SK-N-SH (cell line): ENCODE measurements around the gene ANKRD60. TPM values are rescaled to one million over a fixed set of nuclear protein-coding genes. Genes with fewer than 3 reads are reported as not detected.

Experiments
- CTCF ChIA-PET: fragments of 300-600, 350-600 bp; formaldehyde crosslinking; extraction: SDS; loops from one replicate; lab custom pipeline; 2021; lab: Yijun Ruan, JAX
- POLR2A ChIA-PET: fragments of 350-600 bp; sonication (Branson Sonifier 250); formaldehyde crosslinking; extraction: SDS; loops from one replicate; lab custom pipeline; 2020; ENCODE audit warnings: antibody characterized with exemption, inconsistent platforms; lab: Yijun Ruan, JAX
- DNase-seq: peaks from one replicate; pipeline ENCODE4 v3.0.0; 2012
- H2AFZ ChIP-seq: fragments of 200-600 bp; sonication (generic); 2 replicates; pipeline ENCODE4 v1.8.1; 2016; ENCODE audit warnings: antibody characterized with exemption, mild to moderate bottlenecking, low read depth
- H3F3A ChIP-seq: fragments of 200-600 bp; sonication (generic); replicated peaks from 2 replicates; pipeline ENCODE3; 2016; ENCODE audit warnings: antibody characterized with exemption, mild to moderate bottlenecking; ENCODE audit not compliant: insufficient read depth
- H3K27ac ChIP-seq, 2 experiments: fragments of 200-500 bp in 1 of 2; fragments of 200-600 bp in 1 of 2; sonication (Bioruptor generic) in 1 of 2; sonication (generic), shearing (Covaris generic) in 1 of 2; 2 replicates each; pipeline versions ENCODE4 v1.5.1 to v1.6.1; 2014 to 2016; ENCODE audit warnings: low read depth in 2 of 2, inconsistent platforms in 1 of 2, low read length in 1 of 2, mild to moderate bottlenecking in 1 of 2, mixed read lengths in 1 of 2
- H3K27me3 ChIP-seq: fragments of 200-600 bp; sonication (generic), shearing (Covaris generic); 2 replicates; pipeline ENCODE4 v1.6.1; 2016; ENCODE audit warnings: mixed run types; ENCODE audit not compliant: insufficient read depth
- H3K36me3 ChIP-seq, 2 experiments: fragments of 200-500 bp in 1 of 2; fragments of 200-600 bp in 1 of 2; sonication (Bioruptor generic) in 1 of 2; sonication (generic) in 1 of 2; replicated peaks in 1 of 2; 2 replicates each; pipeline versions ENCODE3 to v1.5.1; 2014 to 2016; ENCODE audit warnings: low read length in 1 of 2, mild to moderate bottlenecking in 1 of 2; ENCODE audit not compliant: insufficient read depth in 2 of 2, control insufficient read depth in 1 of 2
- H3K4me1 ChIP-seq, 2 experiments: fragments of 200-500 bp in 1 of 2; fragments of 200-600 bp in 1 of 2; sonication (Bioruptor generic) in 1 of 2; sonication (generic), shearing (Covaris generic) in 1 of 2; 2 replicates each; pipeline versions ENCODE4 v1.5.1 to v1.6.1; 2014 to 2016; ENCODE audit warnings: low read depth in 1 of 2, low read length in 1 of 2, mixed run types in 1 of 2; ENCODE audit not compliant: insufficient read depth in 2 of 2, control insufficient read depth in 1 of 2
- H3K4me2 ChIP-seq: fragments of 200-600 bp; sonication (generic), shearing (Covaris generic); 2 replicates; pipeline ENCODE4 v1.6.1; 2017; ENCODE audit warnings: mixed run types
- H3K4me3 ChIP-seq, 2 experiments: fragments of 200-500 bp in 1 of 2; fragments of 200-600 bp in 1 of 2; sonication (Bioruptor generic) in 1 of 2; sonication (generic), shearing (Covaris generic) in 1 of 2; 2 replicates each; pipeline versions ENCODE4 v1.5.1 to v1.8.1; 2014 to 2016; ENCODE audit warnings: low read depth in 2 of 2, inconsistent platforms in 1 of 2, low read length in 1 of 2, mild to moderate bottlenecking in 1 of 2, mixed read lengths in 1 of 2, moderate library complexity in 1 of 2
- H3K79me2 ChIP-seq: fragments of 200-600 bp; sonication (generic); 2 replicates; pipeline ENCODE4 v1.8.1; 2017; ENCODE audit warnings: mild to moderate bottlenecking; ENCODE audit not compliant: insufficient read depth
- H3K9ac ChIP-seq: fragments of 200-600 bp; sonication (generic); 2 replicates; pipeline ENCODE4 v1.6.1; 2017; ENCODE audit warnings: mixed run types
- H3K9me2 ChIP-seq: fragments of 200-600 bp; sonication (generic); 2 replicates; pipeline ENCODE4 v1.6.1; 2017; ENCODE audit warnings: mixed run types
- H3K9me3 ChIP-seq: fragments of 200-600 bp; sonication (generic); 2 replicates; pipeline ENCODE4 v1.6.1; 2017; ENCODE audit warnings: mixed run types, mild to moderate bottlenecking, moderate library complexity
- H4K20me1 ChIP-seq: fragments of 200-600 bp; sonication (generic); 2 replicates; pipeline ENCODE4 v1.6.1; 2017; ENCODE audit warnings: mild to moderate bottlenecking, mixed run types; ENCODE audit not compliant: insufficient read depth
- ELF1 ChIP-seq: IDR thresholded peaks from 2 replicates; pipeline ENCODE4 v1.4.0; 2012
- EP300 ChIP-seq, 2 experiments: IDR thresholded peaks; 2 replicates each; pipeline versions ENCODE4 v1.4.0 to v1.6.1; 2012; ENCODE audit warnings: borderline replicate concordance in 1 of 2, low read depth in 1 of 2, low read length in 1 of 2
- EZH2phosphoT487 ChIP-seq: fragments of 200-600 bp; sonication (generic); IDR thresholded peaks from 2 replicates; pipeline ENCODE4 v1.6.1; 2017; ENCODE audit warnings: low read depth, mixed run types, mild to moderate bottlenecking, antibody characterized with exemption, moderate library complexity, borderline replicate concordance
- FOXJ3 ChIP-seq: sonication (generic); formaldehyde crosslinking; IDR thresholded peaks from 2 replicates; pipeline ENCODE4 v1.5.1; 2020; ENCODE audit warnings: mild to moderate bottlenecking, missing genetic modification reagents
- FOXM1 ChIP-seq: IDR thresholded peaks from 2 replicates; pipeline ENCODE4 v1.4.0; 2012; ENCODE audit warnings: low read depth, mild to moderate bottlenecking
- JUND ChIP-seq: IDR thresholded peaks from 2 replicates; pipeline ENCODE4 v1.4.0; 2012
- NFIC ChIP-seq: IDR thresholded peaks from 2 replicates; pipeline ENCODE4 v1.4.0; 2012; ENCODE audit warnings: borderline replicate concordance
- NRF1 ChIP-seq: IDR thresholded peaks from 2 replicates; pipeline ENCODE4 v1.6.1; 2012; ENCODE audit warnings: low read depth, mild to moderate bottlenecking, low read length
- POLR2AphosphoS5 ChIP-seq: IDR thresholded peaks from 2 replicates; pipeline ENCODE4 v1.6.1; 2012; ENCODE audit warnings: low read depth, low read length
- RCOR1 ChIP-seq: fragments of 150-350 bp; IDR thresholded peaks from 2 replicates; pipeline ENCODE4 v1.6.1; 2017; ENCODE audit warnings: antibody characterized with exemption, low read length
- RFX5 ChIP-seq: IDR thresholded peaks from 2 replicates; pipeline ENCODE4 v1.6.1; 2012; ENCODE audit warnings: mild to moderate bottlenecking, improper control_type of control experiment, low read length
- TAF1 ChIP-seq: IDR thresholded peaks from 2 replicates; pipeline ENCODE4 v1.6.1; 2012; ENCODE audit warnings: low read depth, mild to moderate bottlenecking, low read length, moderate library complexity, borderline replicate concordance
- YY1 ChIP-seq: IDR thresholded peaks from 2 replicates; pipeline ENCODE4 v1.4.0; 2012; ENCODE audit warnings: low read depth, mild to moderate bottlenecking
- WGBS: methylation state at CpG from one replicate; pipeline ENCODE4 v1.1.6; 2017; ENCODE audit warnings: low lambda C conversion rate; 5-methylcytosine and 5-hydroxymethylcytosine counted together
- polyA plus RNA-seq, 3 experiments: library from polyadenylated mRNA; depleted of rRNA; stranded (reverse); fragments of >200 nt; gene quantifications; 2 replicates each; pipeline ENCODE4 v1.2.3, GENCODE V29; 2012
- TF ChIP-seq, protein P1 (sequence below): IDR thresholded peaks from 2 replicates; pipeline ENCODE4 v1.6.1; 2012; ENCODE audit warnings: mild to moderate bottlenecking, low read depth, low read length, moderate library complexity
- TF ChIP-seq, protein P2 (sequence below): IDR thresholded peaks from 2 replicates; pipeline ENCODE4 v1.4.0; 2012; ENCODE audit warnings: low read depth

ANKRD60 gene
- polyA plus RNA-seq, 1 of the 3 experiments (the other 2 are of a cell fraction), result not detected

DNA sequence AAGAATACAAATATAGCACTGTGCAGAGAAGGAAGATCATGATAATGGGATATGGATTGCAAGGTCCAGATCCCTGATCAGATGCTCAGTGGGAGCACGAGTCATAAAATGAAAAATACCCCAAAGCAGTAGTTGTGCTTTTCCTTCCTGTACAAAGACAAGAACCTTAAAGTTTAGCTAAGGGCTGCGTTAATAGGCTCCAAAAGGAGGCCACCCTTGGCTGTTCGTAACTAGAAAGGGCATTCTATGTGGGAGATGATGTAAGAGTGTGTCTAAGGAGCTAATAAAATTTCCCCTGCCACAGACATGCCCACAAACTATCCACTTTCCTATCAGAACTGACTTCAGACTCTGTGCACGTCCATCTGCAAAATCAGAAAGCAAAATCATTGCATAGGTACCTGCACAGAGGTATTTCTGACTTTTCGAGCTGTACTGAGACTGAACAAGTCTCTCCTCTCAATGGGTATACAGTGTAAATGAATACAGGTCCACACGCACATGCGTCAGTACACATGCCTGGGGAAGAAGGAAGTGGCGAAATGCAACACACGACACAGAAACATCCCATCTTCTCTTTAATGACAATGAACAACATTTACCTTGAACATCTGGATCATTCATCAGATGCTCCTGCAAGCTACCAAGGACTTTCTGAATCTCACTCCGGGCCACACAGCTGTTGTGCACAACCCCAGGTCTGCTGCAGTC lies 16.9 kb upstream of the ANKRD60 start:
- Histone ChIP-seq H3K27ac (peak overlapping the region in 1 of 2 experiments; percentile 31; a peak in 1 of 4 replicates), H2AFZ (no peak overlapping the region), H3K4me1 (peaks cover 0 to 5% of the 10 kb centered on the region in 2 experiments; a peak in 1 of 4 replicates), H3K4me3 (no peak overlapping the region), H3K4me2 (no peak overlapping the region), H3K79me2 (peaks cover 4% of the 10 kb centered on the region; the same call in 1 of the 2 replicates), H3K36me3 (peaks cover 46 to 50% of the 10 kb centered on the region in 2 experiments), H3K9me2 (no peaks in the 10 kb centered on the region), H3K27me3 (no peaks in the 10 kb centered on the region), H3K9me3 (no peaks in the 10 kb centered on the region), H4K20me1 (no peaks in the 10 kb centered on the region), H3K9ac (no peak overlapping the region), H3F3A (no peaks in the 10 kb centered on the region)
- ChIA-PET CTCF (interaction anchor here (0.9 to 3.0 kb wide), 10 partner anchors 8 to 1282 kb away, joined by 3 to 20 read pairs (median 8); partner anchors contain the start of gene STX16), POLR2A (interaction anchor here (0.6 kb wide), 1 partner anchor 18 kb away, joined by 3 read pairs; no protein-coding TSS in a partner anchor)
- WGBS, result 90% methylated on average over 10 of the region's 10 CpGs
- TF ChIP-seq YY1, result no peak
- no peak for TF ChIP-seq FOXM1
- TF ChIP-seq EZH2phosphoT487, result no peak
- no peak for TF ChIP-seq NRF1
- TF ChIP-seq TAF1, result no peak
- DNase-seq, result no peak

DNA sequence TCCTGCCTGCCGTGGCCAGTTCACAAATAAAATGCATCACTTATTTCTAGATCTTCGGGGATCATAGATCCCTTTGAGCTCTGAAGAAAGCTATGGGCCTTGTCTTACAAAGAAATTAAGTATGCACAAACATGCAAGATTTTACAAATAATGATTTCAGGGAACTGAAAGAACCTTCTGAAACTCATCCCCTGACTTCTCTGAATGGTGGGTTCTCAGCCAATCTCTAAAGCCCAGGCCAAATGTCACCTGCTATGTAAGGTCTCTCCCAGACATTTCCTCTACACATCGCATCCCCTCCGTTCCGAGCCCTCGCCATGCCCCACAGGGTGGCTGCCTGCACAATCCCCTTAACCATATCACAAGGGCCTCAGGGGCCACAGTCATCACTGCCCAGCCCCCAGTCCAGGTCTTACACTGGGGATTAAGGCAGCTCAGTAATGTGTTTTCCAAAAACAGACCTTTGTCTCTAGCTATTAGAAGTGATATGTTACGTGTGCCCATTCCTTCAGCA lies 16.1 kb upstream of the ANKRD60 start:
- H3K9me2 ChIP-seq, result no peaks in the 10 kb centered on the region
- H3F3A ChIP-seq, result peaks cover 4% of the 10 kb centered on the region
- H3K4me3 ChIP-seq, result no peak overlapping the region
- 92% methylated on average over 7 of the region's 7 CpGs for WGBS
- H3K27ac ChIP-seq, result 0 out of 4 replicates have a peak overlapping the region, but pooled peaks of 1 of the 2 experiments have one; percentile 31
- ChIA-PET CTCF (interaction anchor here (1.5 to 3.0 kb wide), 6 partner anchors 7 to 595 kb away, joined by 3 to 19 read pairs (median 12); no protein-coding TSS in a partner anchor), POLR2A (no interaction called here)
- no peaks in the 10 kb centered on the region for H4K20me1 ChIP-seq
- H3K27me3 ChIP-seq, result no peaks in the 10 kb centered on the region
- no peak overlapping the region for H3K9ac ChIP-seq
- H2AFZ ChIP-seq, result no peak overlapping the region
- no peak overlapping the region for H3K4me2 ChIP-seq
- H3K9me3 ChIP-seq, result no peaks in the 10 kb centered on the region
- no peak for DNase-seq
- peaks cover under 1 to 6% of the 10 kb centered on the region in 2 experiments; a peak in 2 of 4 replicates for H3K4me1 ChIP-seq
- H3K79me2 ChIP-seq, result no peaks in the 10 kb centered on the region
- H3K36me3 ChIP-seq, result peaks cover 43 to 44% of the 10 kb centered on the region in 2 experiments
- TF ChIP-seq JUND (no peak), RFX5 (no peak), POLR2AphosphoS5 (no peak), NFIC (no peak), EP300 (IDR thresholded peaks at IDR 0.05; ENCODE audit: borderline replicate concordance in 1 of 2, low read depth in 1 of 2, low read length in 1 of 2) (no peak), ELF1 (no peak), RCOR1 (no peak), NRF1 (no peak), FOXJ3 (CRISPR knock-in tag) (no peak)
- TF ChIP-seq, protein P1, sequence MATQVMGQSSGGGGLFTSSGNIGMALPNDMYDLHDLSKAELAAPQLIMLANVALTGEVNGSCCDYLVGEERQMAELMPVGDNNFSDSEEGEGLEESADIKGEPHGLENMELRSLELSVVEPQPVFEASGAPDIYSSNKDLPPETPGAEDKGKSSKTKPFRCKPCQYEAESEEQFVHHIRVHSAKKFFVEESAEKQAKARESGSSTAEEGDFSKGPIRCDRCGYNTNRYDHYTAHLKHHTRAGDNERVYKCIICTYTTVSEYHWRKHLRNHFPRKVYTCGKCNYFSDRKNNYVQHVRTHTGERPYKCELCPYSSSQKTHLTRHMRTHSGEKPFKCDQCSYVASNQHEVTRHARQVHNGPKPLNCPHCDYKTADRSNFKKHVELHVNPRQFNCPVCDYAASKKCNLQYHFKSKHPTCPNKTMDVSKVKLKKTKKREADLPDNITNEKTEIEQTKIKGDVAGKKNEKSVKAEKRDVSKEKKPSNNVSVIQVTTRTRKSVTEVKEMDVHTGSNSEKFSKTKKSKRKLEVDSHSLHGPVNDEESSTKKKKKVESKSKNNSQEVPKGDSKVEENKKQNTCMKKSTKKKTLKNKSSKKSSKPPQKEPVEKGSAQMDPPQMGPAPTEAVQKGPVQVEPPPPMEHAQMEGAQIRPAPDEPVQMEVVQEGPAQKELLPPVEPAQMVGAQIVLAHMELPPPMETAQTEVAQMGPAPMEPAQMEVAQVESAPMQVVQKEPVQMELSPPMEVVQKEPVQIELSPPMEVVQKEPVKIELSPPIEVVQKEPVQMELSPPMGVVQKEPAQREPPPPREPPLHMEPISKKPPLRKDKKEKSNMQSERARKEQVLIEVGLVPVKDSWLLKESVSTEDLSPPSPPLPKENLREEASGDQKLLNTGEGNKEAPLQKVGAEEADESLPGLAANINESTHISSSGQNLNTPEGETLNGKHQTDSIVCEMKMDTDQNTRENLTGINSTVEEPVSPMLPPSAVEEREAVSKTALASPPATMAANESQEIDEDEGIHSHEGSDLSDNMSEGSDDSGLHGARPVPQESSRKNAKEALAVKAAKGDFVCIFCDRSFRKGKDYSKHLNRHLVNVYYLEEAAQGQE, result no peak
- TF ChIP-seq, protein P2, sequence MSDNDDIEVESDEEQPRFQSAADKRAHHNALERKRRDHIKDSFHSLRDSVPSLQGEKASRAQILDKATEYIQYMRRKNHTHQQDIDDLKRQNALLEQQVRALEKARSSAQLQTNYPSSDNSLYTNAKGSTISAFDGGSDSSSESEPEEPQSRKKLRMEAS, result no peak
